ENCODE data around the gene ADAMTS20.

GRCh38 chr12:43462741-43463140, 89.3 kb downstream of the ADAMTS20 start:
- TF ChIP-seq, protein P1, sequence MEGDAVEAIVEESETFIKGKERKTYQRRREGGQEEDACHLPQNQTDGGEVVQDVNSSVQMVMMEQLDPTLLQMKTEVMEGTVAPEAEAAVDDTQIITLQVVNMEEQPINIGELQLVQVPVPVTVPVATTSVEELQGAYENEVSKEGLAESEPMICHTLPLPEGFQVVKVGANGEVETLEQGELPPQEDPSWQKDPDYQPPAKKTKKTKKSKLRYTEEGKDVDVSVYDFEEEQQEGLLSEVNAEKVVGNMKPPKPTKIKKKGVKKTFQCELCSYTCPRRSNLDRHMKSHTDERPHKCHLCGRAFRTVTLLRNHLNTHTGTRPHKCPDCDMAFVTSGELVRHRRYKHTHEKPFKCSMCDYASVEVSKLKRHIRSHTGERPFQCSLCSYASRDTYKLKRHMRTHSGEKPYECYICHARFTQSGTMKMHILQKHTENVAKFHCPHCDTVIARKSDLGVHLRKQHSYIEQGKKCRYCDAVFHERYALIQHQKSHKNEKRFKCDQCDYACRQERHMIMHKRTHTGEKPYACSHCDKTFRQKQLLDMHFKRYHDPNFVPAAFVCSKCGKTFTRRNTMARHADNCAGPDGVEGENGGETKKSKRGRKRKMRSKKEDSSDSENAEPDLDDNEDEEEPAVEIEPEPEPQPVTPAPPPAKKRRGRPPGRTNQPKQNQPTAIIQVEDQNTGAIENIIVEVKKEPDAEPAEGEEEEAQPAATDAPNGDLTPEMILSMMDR (conservative IDR thresholded peaks at IDR 0.05; ENCODE audit: low read depth, low read length): no peak
- no peak for TF ChIP-seq EZH2 (IDR thresholded peaks at IDR 0.05; ENCODE audit: borderline replicate concordance, low read depth, low read length, poor library complexity, severe bottlenecking)

Measured in A673 (cell line).